ENCODE results near the gene AGL. TPM values are rescaled to one million over a fixed set of nuclear protein-coding genes. Genes with fewer than 3 reads are reported as not detected.
"Not testable (repeated sequence)": the region's sequence is repeated elsewhere in the genome, so short reads cannot be mapped to it uniquely, and the experiment has no call there.

Gene AGL
- total and polyA plus RNA-seq, 2 experiments from 2014 or later = 9.3 to 34.2 TPM

GRCh38 chr1:99970713-99971255 is 120.6 kb downstream of the AGL start:
- peak overlapping the region; percentile 85 for H3K4me2 ChIP-seq
- peaks cover 14% of the 10 kb centered on the region for H3K4me1 ChIP-seq (ENCODE audit: insufficient read depth)
- no peaks in the 10 kb centered on the region for H3K9me3 ChIP-seq (ENCODE audit: low read depth)
- H3K36me3 ChIP-seq (replicated peaks; ENCODE audit: insufficient read depth, low read depth) = no peaks in the 10 kb centered on the region
- H3K27ac ChIP-seq = peak overlapping the region; percentile 98
- 70% methylated on average over 7 of the region's 7 CpGs for WGBS (ENCODE audit: low lambda C conversion rate, missing lambda C conversion rate)
- H3K79me2 ChIP-seq = peaks cover 46% of the 10 kb centered on the region
- H2AFZ ChIP-seq = peak overlapping the region; percentile 98
- peak overlapping the region; percentile 84 for H3K4me3 ChIP-seq
- H3K27me3 ChIP-seq = no peaks in the 10 kb centered on the region
- no peaks in the 10 kb centered on the region for H4K20me1 ChIP-seq (ENCODE audit: insufficient read depth, poor library complexity, severe bottlenecking)
- no peak for DNase-seq (ENCODE audit: low spot score)
- TF ChIP-seq EZH2phosphoT487 (IDR thresholded peaks at IDR 0.05; ENCODE audit: low read depth, severe bottlenecking, unreplicated experiment) = no peak
- no peak for TF ChIP-seq EZH2 (IDR thresholded peaks at IDR 0.05; ENCODE audit: borderline replicate concordance)
- no peak for TF ChIP-seq CTCF (IDR thresholded peaks at IDR 0.05; ENCODE audit: poor library complexity)
- H3K9me2 ChIP-seq (replicated peaks; ENCODE audit: insufficient read depth) = no peaks in the 10 kb centered on the region

DNA sequence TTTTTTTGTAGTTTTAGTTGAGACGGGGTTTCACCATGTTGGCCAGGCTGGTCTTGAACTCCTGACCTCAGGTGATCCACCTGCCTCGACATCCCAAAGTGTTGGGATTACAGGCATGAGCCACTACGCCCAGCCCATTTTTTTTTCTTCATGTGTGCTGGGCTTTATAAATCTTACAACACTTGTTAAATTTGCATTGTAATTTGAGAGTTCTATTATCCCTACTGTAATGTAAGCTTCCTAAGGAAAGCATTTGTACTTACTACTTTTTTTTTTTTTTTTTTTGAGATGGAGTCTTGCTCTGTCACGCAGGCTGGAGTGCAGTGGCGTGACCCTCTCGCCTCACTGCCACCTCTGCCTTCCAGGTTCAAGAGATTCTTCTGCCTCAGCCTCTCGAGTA is 121.9 kb downstream of the AGL start:
- 97% methylated on average over 7 of the region's 7 CpGs for WGBS (ENCODE audit: low lambda C conversion rate, missing lambda C conversion rate)
- peaks cover 14% of the 10 kb centered on the region for H3K4me1 ChIP-seq (ENCODE audit: insufficient read depth)
- H3K9me2 ChIP-seq (replicated peaks; ENCODE audit: insufficient read depth); H2AFZ ChIP-seq; H3K27me3 ChIP-seq; H3K4me3 ChIP-seq; H4K20me1 ChIP-seq (ENCODE audit: insufficient read depth, poor library complexity, severe bottlenecking); H3K36me3 ChIP-seq (replicated peaks; ENCODE audit: insufficient read depth, low read depth); H3K9me3 ChIP-seq (ENCODE audit: low read depth); DNase-seq (ENCODE audit: low spot score): not testable (repeated sequence)
- peak overlapping the region; percentile 85 for H3K4me2 ChIP-seq
- H3K27ac ChIP-seq = peak overlapping the region; percentile 40
- H3K79me2 ChIP-seq = peaks cover 55% of the 10 kb centered on the region

Small RNA genes lying within 50 kb of the gene (small RNA-seq; reads per million reads assigned to genes)
- not detected for gene AC096949.1

Other genes with a start within 250 kb of the AGL start
- 18.5 and 21.7 TPM in 2 replicates for gene PALMD, start 204.2 kb upstream of the AGL start, total RNA-seq
- 12.3 and 14.0 TPM in 2 replicates for gene PALMD, start 204.2 kb upstream of the AGL start, polyA plus RNA-seq
- 26.8 and 31.3 TPM in 2 replicates for gene FRRS1, start 83.7 kb upstream of the AGL start, total RNA-seq
- 1.0 and 1.5 TPM in 2 replicates for gene FRRS1, start 83.7 kb upstream of the AGL start, polyA plus RNA-seq
- 39.7 and 56.1 TPM in 2 replicates for gene SLC35A3, start 119.6 kb downstream of the AGL start, total RNA-seq
- 16.7 and 18.9 TPM in 2 replicates for gene SLC35A3, start 119.6 kb downstream of the AGL start, polyA plus RNA-seq